GM12801 (cell line): Measurements from ENCODE around the gene OR2A5.

Experiments
- CTCF ChIP-seq: IDR thresholded peaks from one replicate; pipeline ENCODE4 v1.5.1; 2011; ENCODE audit warnings: control low read depth; ENCODE audit not compliant: insufficient read length; ENCODE audit errors: extremely low read depth

Gene OR2A5

DNA sequence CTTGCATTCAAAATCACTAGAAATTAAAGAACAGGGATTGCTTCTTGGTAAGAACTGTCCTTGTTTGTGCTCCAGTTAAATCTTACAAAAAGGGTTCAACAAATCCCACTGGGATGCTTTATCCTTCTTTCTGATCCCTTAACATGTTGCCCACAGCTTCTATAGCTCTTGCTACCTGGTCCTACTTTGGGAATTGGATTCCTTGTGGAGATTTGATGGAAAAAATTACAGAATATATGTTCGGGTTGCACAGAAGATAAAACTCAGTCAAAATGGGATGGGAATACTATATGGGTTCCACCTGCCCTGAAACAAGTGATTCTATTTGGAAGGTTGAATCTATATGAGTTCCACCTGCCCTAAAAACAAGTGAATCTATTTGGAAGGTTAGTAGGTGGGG lies 20.8 kb downstream of the OR2A5 start, which contains the start of gene OR2A25:
TSS of gene OR2A25 (plus strand) at position 301 of the 400 bp plus-strand sequence. CDS start 4,409 bp downstream, outside the sequence.
- TF ChIP-seq CTCF: no peak

DNA sequence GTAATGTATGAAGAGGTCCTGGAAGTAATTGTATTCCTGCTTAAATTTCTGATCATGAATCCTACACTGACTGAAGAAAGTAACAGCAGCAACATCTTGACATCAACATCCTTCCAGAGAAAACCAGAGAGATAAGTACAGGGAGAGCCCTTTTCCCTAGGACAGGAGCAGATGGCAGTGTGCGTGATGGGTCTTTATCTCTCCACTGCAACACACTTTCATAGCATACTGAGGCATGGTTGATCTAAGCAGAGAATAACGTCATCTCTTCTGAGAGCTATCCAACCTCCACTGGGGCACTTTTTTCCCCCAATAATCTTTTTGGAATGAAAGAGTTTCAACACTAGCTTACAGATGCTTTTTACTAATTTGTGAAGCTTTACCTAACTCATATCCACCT lies 21.2 kb downstream of the OR2A5 start:
- no peak for TF ChIP-seq CTCF

DNA sequence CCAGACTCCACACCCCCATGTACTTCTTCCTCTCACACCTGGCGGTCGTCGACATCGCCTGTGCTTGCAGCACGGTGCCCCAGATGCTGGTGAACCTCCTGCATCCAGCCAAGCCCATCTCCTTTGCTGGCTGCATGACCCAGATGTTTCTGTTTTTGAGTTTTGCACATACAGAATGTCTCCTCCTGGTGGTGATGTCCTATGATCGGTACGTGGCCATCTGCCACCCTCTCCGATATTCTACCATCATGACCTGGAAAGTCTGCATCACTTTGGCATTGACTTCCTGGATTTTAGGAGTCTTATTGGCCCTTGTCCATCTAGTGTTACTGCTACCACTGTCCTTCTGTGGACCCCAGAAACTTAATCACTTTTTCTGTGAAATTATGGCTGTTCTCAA lies 25.6 kb downstream of the OR2A5 start:
- no peak for TF ChIP-seq CTCF

GRCh38 chr7:144085978-144086377 lies 37.2 kb downstream of the OR2A5 start, which contains the start of gene OR2A12:
Gene OR2A12 (plus strand): TSS chr7:144086278. CDS start chr7:144095108, 8,830 bp downstream.
- TF ChIP-seq CTCF: no peak

DNA sequence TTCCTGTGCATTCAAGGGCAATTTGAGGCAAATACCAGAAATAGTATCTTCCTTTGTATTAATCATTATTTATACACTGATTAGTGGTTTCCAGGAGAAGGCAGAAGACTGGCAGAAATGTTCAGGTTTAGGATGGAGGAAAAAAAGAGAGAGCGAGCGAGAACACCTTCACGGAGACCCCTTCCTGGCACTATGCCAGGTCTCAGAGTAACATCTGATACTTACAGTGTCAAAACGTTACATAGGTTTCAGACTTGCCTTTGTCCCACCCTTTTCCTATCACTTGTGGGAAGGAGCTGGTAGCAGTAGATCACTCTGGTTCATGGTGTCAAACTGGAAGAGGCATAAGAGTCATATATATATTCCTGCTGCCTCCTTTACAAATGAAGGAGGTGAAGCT lies 38.0 kb downstream of the OR2A5 start:
- no peak for TF ChIP-seq CTCF

DNA sequence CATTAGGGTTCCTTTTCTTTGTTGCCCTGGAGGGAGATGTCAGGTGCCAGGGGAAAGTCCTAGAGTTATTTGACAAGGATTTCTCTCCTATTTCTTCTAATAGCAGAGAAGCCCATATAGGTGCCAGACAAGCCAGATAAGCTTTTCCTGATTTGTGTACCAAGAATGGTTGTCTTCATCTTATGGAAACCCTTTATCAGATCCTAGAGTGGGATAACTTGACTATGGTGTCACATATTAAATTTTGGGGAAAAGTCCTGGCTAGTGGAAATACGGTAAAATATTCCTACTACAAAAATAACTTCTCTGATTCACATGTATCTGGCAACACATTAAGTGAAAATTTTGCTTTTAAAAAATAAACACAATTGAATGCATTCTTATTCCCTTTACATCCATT lies 38.5 kb downstream of the OR2A5 start:
- TF ChIP-seq CTCF: no peak

DNA sequence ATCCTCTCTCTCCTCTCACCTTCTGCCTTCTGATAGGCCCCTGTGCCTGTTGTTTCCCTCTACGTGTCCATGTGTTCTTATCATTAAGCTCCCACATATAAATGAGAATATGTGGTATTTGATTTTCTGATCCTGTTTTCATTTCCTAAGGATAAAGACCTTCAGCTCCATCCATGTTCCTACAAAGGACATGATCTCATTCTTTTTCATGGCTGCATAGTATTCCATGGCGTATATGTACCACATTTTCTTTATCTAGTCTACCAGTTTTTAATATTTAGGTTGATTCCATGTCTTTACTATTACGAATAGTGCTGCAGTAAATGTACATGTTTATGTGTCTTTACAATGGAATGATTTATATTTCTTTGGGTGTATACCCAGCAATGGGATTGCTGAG lies 41.9 kb downstream of the OR2A5 start:
- TF ChIP-seq CTCF: no peak

DNA sequence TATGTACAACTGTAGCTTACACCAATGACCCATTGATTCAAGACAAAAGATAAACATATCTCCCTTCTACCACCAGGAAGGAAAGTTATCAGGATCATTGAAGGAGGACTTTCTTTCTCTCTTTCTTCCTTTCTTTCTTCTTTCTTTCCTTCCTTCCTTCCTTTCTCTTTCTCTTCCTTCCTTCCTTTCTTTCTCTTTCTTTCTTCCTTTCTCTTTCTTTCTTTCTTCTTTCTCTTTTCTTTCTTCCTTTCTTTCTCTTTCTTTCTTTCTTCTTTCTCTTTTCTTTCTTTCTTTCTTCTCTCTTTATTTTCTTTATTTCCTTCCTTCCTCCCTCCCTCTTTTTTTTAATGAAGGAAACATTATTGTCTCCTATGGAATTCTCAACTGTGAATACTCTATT lies 50.0 kb downstream of the OR2A5 start:
- TF ChIP-seq CTCF: no peak
